Measurements from ENCODE around the gene TMEM80. TPM values are rescaled to one million over a fixed set of nuclear protein-coding genes. Genes with fewer than 3 reads are reported as not detected.

The TMEM80 gene
- polyA plus RNA-seq, 1 experiment: 18.7 TPM

- H3K27ac ChIP-seq (ENCODE audit: low read depth, low read length): no peak overlapping the region
- ChIA-PET POLR2A (no interaction called here), CTCF (interaction anchor here (5.5 kb wide), 1 partner anchor 23 kb away, joined by 23 read pairs; no protein-coding TSS in a partner anchor)
- no peak overlapping the region for H3K4me3 ChIP-seq (ENCODE audit: low read depth, low read length)
- no peaks in the 10 kb centered on the region; the same call in 1 of the 2 replicates for H3K9me3 ChIP-seq (ENCODE audit: control insufficient read depth, insufficient read depth, low read length)
- no peaks in the 10 kb centered on the region for H3K27me3 ChIP-seq (ENCODE audit: control insufficient read depth, insufficient read depth, low read length)
- no peak for TF ChIP-seq CTCF (IDR thresholded peaks at IDR 0.05; ENCODE audit: low read depth, low read length)
- DNase-seq (ENCODE audit: low read depth, low spot score): no peak
These were observed 4.1 kb downstream of the TMEM80 start for GRCh38 chr11:699753-700152.

- ChIA-PET POLR2A (no interaction called here), CTCF (no interaction called here)
- no peak overlapping the region for H3K27ac ChIP-seq (ENCODE audit: low read depth, low read length)
- H3K9me3 ChIP-seq (ENCODE audit: control insufficient read depth, insufficient read depth, low read length): no peaks in the 10 kb centered on the region; the same call in 1 of the 2 replicates
- no peak overlapping the region for H3K4me3 ChIP-seq (ENCODE audit: low read depth, low read length)
- DNase-seq (ENCODE audit: low read depth, low spot score): no peak
- no peak for TF ChIP-seq CTCF (IDR thresholded peaks at IDR 0.05; ENCODE audit: low read depth, low read length)
- H3K27me3 ChIP-seq (ENCODE audit: control insufficient read depth, insufficient read depth, low read length): no peaks in the 10 kb centered on the region
These were observed 6.3 kb downstream of the TMEM80 start for GRCh38 chr11:701741-702461.

DNA sequence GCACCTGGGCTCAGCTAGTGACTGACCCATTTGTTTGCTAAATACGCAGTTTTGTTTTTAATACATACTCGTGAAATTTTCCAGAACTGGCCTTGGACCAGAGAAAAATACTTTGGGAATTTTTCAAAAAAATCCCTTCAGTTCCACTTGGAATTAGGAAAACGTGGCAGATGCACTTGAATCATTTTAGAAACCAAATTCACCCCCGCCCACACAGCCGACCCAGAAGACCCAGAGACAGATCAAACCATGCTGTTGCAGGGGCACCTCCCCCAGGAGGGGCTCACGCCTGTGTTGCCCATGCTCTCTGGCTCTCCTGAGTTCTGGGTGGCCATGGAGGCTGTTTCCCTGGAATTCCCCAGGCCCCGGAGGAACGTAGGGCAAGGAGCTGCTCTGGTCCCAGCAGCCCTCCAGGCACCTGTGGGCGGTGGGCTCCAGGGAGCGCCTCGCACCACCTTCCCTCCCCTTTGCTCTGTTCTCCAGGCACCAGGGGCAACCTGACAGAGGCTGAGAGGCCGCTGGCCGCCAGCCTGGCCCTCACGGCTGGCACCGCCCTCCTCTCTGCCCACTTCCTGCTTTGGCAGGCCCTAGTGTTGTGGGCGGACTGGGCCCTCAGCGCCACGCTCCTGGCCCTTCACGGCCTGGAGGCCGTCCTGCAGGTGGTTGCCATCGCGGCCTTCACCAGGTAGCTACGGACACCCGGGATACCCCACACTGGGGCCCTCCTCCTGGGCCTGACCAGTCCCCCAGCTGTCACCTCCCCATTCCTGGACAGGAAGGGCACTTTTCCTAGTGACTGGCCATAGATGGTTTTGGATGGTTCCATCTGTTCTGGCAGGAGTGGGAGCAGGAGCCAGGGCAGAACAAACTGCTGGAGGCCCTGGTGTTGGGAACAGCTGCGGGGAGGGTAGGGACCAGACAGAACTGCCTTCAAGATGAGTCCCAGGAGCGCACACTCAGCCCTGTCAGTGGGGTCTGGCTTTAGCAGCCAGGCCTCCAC is 7.1 kb downstream of the TMEM80 start:
- H3K27me3 ChIP-seq (ENCODE audit: control insufficient read depth, insufficient read depth, low read length): no peaks in the 10 kb centered on the region
- no peak overlapping the region for H3K27ac ChIP-seq (ENCODE audit: low read depth, low read length)
- no peak for TF ChIP-seq CTCF (IDR thresholded peaks at IDR 0.05; ENCODE audit: low read depth, low read length)
- H3K9me3 ChIP-seq (ENCODE audit: control insufficient read depth, insufficient read depth, low read length): no peaks in the 10 kb centered on the region; the same call in 1 of the 2 replicates
- DNase-seq (ENCODE audit: low read depth, low spot score): no peak
- ChIA-PET POLR2A (no interaction called here), CTCF (no interaction called here)
- H3K4me3 ChIP-seq (ENCODE audit: low read depth, low read length): no peak overlapping the region

- ChIA-PET POLR2A (interaction anchor here (0.6 kb wide), 1 partner anchor 15 kb away, joined by 3 read pairs; no protein-coding TSS in a partner anchor), CTCF (no interaction called here)
- Histone ChIP-seq H3K27ac (ENCODE audit: low read depth, low read length) (no peak overlapping the region), H3K4me3 (ENCODE audit: low read depth, low read length) (no peak overlapping the region), H3K27me3 (ENCODE audit: control insufficient read depth, insufficient read depth, low read length) (no peaks in the 10 kb centered on the region), H3K9me3 (ENCODE audit: control insufficient read depth, insufficient read depth, low read length) (no peaks in the 10 kb centered on the region; the same call in 1 of the 2 replicates)
- TF ChIP-seq CTCF (IDR thresholded peaks at IDR 0.05; ENCODE audit: low read depth, low read length): no peak
- no peak for DNase-seq (ENCODE audit: low read depth, low spot score)
These were observed 7.9 kb downstream of the TMEM80 start for GRCh38 chr11:703506-703905.

Data from AG04450 (cell line).